A549 treated with ZK216348 at 1 μM for 4 hours (cell line): ENCODE data around the gene UVRAG. TPM values are rescaled to one million over a fixed set of nuclear protein-coding genes. Genes with fewer than 3 reads are reported as not detected.

Experiments used
- total RNA-seq: library from RNA; stranded (reverse); fragments of 200-300 nt; extraction: Qiagen RNA extraction; gene quantifications from 5 replicates; pipeline ENCODE4 v1.2.3, GENCODE V29; 2022; ENCODE audit warnings: low read depth

The UVRAG gene
- total RNA-seq: 8.6 to 12.2 TPM (median 9.8 TPM) in 5 replicates

DNA sequence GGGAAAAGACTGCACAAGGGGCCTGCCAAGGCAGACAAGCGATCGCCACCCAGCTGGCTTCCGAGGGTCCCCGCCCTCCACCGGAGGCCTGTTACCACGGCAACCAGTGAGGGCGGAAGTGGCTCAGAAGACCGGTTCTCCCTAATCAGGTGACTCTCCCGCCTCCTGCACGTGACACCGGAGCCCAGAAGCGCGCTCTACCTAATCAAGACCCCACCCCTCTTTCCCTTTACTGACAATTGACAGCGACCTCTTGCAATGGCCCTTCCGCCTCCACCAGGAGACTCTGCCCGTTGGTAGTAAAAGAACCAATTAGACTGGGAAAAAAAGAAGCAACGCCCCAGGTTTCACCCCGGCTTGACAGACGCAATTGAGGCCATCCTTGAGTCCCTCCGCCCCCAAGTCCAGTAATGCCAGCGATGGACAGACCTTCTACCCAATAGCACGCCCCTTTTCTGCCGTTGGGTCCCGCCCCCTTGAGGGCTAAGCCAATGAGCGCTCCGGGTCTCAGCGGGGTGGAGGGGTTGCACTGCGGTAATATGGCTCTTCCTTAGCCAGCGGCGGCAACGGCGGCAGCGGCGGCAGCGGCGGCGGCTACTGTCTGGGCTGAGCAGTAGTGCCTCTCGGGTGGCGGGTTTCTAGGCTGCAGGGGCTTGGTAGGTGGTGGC is at the start of gene UVRAG:
Gene UVRAG, plus strand, starts transcription at position 534 of the 668 bp plus-strand sequence. CDS start 198 bp downstream, outside the sequence.

GRCh38 chr11:75768112-75768908 is 46.7 kb upstream of the UVRAG start, which contains the start of gene DGAT2:
TSS of gene DGAT2 (plus strand) at chr11:75768778. CDS start at chr11:75768992, 214 bp downstream.

Other genes with a start within 250 kb of the UVRAG start
- 1.8 to 2.1 TPM (median 1.9 TPM) in 5 replicates for gene MAP6, start 146.2 kb upstream of the UVRAG start, total RNA-seq
- gene MOGAT2, start 97.4 kb upstream of the UVRAG start, total RNA-seq: not detected in 5 replicates
- gene DGAT2, start 46.4 kb upstream of the UVRAG start, total RNA-seq: 1.6 to 2.3 TPM (median 1.7 TPM) in 5 replicates